LNCAP (cell line): Measurements from ENCODE around the gene ASTN1.

ENCODE experiments used
- TF ChIP-seq, protein P1 (sequence below): fragments of 450-650 bp; IDR thresholded peaks from 2 replicates; pipeline ENCODE4 v1.5.1; 2017; ENCODE audit warnings: mild to moderate bottlenecking

Gene ASTN1

DNA sequence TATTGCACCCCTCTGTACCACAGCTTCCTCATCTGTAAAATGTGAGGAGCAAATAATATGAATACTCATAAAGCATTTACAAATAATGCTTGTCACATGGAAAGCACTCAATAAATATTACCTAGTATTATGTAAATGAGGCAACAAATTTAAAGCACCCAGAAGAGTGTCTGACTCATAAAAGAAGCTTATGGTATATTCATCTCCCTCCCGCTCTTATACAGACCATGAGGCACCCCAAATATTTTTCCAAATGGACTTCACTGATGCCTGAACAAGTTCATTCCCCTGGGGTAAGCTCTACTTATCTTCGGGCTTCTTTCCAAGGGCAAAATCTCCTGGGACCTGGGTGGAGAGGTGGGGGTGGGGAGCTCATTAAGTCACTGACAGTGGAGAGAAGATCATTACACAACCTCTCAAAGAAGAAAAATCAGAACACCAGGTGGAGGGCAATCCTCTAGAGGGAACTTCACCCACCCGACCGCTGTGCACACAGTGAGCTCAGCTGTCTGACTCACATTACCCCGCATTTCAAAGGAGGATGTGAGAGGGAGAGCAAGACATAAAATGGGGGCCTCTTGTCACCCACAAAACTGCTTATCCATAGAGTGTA lies 166.2 kb downstream of the ASTN1 start:
- TF ChIP-seq, protein P1, sequence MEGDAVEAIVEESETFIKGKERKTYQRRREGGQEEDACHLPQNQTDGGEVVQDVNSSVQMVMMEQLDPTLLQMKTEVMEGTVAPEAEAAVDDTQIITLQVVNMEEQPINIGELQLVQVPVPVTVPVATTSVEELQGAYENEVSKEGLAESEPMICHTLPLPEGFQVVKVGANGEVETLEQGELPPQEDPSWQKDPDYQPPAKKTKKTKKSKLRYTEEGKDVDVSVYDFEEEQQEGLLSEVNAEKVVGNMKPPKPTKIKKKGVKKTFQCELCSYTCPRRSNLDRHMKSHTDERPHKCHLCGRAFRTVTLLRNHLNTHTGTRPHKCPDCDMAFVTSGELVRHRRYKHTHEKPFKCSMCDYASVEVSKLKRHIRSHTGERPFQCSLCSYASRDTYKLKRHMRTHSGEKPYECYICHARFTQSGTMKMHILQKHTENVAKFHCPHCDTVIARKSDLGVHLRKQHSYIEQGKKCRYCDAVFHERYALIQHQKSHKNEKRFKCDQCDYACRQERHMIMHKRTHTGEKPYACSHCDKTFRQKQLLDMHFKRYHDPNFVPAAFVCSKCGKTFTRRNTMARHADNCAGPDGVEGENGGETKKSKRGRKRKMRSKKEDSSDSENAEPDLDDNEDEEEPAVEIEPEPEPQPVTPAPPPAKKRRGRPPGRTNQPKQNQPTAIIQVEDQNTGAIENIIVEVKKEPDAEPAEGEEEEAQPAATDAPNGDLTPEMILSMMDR, result no peak

DNA sequence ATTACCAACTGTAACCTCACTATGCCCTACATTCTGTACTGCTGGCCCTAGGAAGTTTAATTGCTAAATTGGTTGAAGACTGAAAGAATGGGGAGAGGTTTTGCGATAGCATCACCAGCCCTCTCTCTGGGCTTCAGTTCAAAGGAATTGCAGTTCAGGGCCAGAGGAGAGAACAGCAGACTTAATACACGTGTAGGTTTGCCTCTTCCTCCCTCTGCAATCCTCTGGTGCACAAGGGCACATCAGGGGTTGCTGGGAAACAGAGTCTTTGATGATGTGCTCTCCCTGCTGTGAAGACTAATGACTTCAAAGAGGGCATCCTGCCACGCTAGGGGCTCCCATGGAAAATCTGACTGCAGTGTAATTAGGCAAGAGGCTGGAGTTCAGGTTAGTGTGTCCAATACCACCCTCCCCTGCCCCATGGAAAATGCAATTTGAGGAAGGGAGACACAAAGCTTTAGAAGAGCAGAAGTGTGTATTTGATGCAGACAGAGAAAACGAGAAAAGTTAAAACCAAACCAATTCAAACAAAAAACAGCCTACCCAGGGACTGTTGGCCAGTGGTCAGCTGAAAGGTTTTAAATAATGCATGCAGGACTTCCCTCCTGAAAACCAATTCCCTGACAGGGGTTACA lies 167.9 kb downstream of the ASTN1 start:
- TF ChIP-seq, protein P1, result no peak

DNA sequence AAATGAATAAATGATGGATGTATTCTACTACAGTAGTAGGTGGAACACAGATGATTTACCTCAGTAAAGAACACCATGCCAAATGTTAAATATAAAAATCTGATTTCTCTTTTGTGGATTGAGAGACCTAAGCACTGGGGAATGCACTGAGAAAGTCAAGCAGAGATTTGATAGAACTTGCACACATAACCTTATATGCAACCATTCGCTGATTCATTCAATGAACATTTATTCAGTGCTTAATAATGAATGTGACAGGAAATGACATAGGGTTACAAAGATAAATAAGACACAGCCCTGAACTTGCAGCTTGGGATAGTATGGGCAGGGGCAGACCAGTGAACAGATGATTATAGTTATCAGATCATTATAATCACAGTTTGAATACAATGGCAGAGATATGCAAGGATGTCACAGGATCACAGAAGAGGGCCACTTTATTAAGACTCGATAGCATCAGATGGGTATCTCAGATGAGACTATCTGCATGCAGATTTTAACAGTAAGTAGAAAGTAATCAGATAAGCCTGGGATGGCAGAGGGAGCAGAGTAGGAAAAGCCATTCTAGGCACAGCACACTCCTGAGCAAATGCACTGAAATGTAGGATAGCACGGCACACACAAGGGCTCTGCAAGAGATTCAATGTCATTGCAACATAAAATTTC lies 169.4 kb downstream of the ASTN1 start:
- TF ChIP-seq, protein P1, result no peak

DNA sequence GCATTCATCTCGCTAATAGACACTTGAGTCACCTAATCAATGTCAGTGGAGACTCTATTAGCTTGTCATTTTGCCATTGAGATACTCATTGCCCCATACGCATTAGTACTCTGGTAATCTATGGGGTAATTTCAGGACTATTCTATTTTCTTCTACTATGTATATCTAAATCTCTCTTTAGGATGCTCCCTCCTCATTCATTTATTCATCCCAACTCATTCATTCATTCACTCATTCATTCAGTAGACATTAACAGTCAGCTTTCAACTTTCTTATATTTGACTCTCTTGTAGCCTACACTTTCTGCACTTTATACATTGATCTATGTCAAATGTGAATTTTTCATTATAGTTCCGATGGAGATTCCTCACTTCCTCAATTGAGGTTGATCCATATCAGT lies 170.9 kb downstream of the ASTN1 start:
- TF ChIP-seq, protein P1, result no peak

DNA sequence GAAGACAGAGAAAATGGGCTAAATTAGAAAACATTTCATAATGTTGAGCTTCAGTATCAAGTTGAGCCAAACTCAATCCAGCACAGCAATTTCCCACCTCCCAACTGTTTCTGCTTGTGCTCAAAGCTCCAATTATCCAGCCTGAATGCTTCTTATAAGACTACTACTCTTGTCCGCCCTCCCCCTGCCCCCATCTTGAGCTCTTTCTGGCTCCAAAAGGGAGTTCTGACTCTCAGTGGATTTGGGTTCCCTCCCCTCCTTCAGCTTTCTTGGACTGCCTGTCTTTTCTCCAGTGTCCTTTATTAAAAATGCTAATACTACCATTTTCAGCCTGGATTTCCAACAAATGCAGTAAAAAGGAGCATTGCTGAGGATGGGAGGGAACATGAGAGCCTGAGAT lies 174.8 kb downstream of the ASTN1 start:
- TF ChIP-seq, protein P1, result no peak

DNA sequence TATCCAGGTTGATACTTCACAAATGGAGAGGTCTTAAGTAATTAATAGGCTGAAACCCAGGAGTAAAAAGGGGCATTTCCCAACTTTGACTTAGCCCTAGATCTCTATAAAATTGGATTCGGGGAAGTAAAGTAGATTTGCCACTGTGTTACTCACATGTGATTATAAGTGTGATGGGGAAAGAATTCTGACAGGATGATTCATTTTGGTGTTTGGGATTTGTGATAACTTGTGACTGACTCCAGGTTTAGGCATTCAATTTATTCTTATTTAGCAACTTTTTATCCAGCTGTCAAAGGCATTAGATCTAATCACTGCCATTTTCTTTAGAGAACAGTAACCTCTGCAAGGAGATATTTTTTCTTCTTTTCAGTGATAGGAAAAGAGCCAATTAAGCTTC lies 175.5 kb downstream of the ASTN1 start:
- TF ChIP-seq, protein P1, result no peak

DNA sequence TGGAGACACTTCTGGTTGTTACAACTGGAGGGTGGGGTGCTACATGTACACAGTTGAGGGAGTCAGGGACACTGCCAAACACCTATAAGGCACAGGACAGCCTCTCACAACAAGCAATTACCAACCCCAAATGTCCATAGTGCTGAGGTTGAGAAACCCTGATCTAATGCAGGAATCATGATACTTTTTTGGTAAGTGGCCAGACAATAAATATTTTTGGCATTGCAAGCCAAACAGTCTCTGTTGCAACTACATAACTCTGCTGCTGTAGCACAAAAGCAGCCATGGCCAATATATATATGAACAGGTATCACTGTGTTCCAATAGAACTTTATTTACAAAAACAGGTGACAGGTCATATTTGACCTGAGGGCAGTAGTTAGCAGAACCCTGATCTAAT lies 177.5 kb downstream of the ASTN1 start:
- TF ChIP-seq, protein P1, result no peak
